Coronary artery (tissue), 2 donors: ENCODE measurements around the gene SMARCE1.
"Not testable (repeated sequence)": the region's sequence is repeated elsewhere in the genome, so short reads cannot be mapped to it uniquely, and the experiment has no call there.

Source experiments
- DNase-seq: peaks from one replicate; pipeline ENCODE4 v3.0.0-alpha.2; 2017; ENCODE audit warnings: low spot score
- H3K27ac ChIP-seq, 2 donors: fragments of 200-600 bp; sonication (generic); one replicate each; pipeline ENCODE4 v1.5.1; 2016 to 2019
- H3K4me3 ChIP-seq: fragments of 200-600 bp; sonication (generic); 2 replicates; pipeline ENCODE4 v1.5.1; 2016; ENCODE audit warnings: mild to moderate bottlenecking, moderate library complexity
- TF ChIP-seq, protein P1 (sequence below): fragments of 200-600 bp; sonication (generic); IDR thresholded peaks from one replicate; pipeline ENCODE4 v1.5.1; 2019; ENCODE audit warnings: antibody characterized with exemption

The SMARCE1 gene

DNA sequence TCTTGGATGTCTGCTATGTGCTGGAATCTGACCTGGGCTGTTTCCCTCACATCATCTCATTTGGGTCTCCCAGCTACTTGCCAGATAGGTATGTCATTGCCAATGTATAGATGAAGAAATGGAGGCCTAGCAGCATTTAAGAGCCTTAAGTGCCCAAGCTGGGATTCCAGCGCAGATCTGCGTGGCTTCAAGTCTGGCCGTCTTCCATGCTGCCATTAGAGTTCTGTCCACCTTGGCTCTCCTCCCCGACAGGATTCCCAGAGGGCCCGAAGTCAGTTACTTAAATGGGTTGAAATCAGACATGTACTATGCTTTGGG lies 49.4 kb downstream of the SMARCE1 start:
- DNase-seq = no peak
- Histone ChIP-seq H3K27ac (no peak overlapping the region), H3K4me3 (no peak overlapping the region)
- TF ChIP-seq, protein P1, sequence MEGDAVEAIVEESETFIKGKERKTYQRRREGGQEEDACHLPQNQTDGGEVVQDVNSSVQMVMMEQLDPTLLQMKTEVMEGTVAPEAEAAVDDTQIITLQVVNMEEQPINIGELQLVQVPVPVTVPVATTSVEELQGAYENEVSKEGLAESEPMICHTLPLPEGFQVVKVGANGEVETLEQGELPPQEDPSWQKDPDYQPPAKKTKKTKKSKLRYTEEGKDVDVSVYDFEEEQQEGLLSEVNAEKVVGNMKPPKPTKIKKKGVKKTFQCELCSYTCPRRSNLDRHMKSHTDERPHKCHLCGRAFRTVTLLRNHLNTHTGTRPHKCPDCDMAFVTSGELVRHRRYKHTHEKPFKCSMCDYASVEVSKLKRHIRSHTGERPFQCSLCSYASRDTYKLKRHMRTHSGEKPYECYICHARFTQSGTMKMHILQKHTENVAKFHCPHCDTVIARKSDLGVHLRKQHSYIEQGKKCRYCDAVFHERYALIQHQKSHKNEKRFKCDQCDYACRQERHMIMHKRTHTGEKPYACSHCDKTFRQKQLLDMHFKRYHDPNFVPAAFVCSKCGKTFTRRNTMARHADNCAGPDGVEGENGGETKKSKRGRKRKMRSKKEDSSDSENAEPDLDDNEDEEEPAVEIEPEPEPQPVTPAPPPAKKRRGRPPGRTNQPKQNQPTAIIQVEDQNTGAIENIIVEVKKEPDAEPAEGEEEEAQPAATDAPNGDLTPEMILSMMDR = no peak

DNA sequence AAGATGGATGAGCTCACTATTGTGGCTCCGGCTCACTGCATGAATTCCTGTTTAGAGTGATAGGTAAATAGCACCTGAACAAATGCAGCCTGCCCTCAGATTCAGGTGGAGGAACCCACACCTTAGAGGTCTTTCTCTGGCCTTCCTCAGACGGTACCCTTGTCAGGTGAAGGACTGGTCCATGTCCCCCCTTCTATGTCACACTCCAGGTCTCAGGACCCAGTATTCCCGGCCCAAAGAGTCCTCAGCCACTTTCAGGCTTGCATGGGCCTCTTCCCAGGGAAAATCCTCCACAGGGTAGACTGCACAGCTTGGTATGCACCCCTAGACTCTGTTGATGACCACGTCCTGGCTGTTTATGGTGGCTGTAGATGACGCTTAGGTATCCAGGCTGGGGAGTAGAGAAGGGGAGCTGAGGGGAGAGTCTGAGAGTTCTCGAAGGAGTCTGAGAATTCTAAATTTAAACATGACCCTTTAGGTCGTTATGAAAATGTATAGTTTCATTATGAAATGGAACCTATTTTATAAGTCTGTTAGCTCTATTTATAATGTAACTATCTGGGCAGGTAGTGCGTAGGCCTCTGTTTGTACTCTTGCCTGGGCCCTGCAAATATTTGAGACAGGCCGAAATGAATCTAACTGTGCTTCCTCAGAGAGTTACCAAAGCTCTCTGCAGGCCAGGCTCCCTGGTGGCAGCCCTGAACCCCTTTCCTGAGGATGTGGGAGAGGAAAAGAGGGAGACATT lies 49.9 kb downstream of the SMARCE1 start:
- H3K27ac ChIP-seq = no peak overlapping the region
- no peak for DNase-seq
- H3K4me3 ChIP-seq = no peak overlapping the region
- TF ChIP-seq, protein P1 = no peak

DNA sequence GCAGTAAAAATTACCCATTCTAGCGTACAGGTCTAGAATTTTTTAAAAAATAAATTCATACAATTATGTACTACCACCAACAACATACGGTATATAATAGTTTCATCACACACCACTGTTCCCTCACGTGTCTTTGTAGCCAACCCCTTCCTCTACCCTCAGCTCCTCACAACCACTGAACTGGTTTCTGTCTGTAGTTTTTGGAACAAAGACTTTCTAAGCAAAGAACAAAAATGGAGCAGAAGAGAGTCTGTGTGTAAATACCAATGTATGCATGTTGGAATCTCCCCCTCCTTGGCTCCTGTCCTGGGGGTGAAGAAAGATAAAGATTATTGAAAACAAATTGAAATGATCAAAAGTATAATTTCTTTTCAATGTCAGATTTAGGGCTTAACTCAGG lies 50.5 kb downstream of the SMARCE1 start:
- no peak overlapping the region for H3K27ac ChIP-seq
- DNase-seq = no peak
- H3K4me3 ChIP-seq = no peak overlapping the region
- TF ChIP-seq, protein P1 = no peak

DNA sequence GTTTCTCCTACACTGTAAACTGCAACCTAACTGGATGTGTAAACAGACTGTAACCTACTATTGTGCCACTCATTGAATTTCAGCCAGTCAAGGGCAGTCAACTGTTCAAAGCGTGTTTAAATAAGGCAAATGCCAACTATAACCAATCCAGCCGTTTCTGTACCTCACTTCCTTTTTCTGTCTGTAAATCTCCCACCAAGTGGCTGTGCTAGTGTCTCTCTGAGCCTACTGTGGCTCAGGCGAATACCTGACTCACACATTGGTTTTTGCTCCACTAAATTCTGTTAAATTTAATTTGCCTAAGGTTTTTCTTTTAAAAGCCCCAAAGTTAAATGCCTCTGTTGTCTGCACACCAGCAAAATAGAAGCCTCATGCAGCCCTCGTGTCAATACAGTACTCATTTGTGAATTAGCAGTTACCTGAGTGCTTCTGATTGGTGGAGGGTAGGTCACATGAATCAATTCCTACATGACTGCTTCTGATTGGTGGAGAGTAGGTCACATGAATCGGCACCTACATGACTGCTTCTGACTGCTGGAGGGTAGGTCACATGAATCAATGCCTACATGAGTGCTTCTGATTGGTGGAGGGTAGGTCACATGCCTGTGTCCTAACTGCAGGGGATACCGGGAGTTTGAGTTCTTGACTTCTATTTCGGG lies 51.2 kb downstream of the SMARCE1 start:
- TF ChIP-seq, protein P1 = no peak
- no peak for DNase-seq
- H3K27ac ChIP-seq = no peak overlapping the region
- no peak overlapping the region for H3K4me3 ChIP-seq

DNA sequence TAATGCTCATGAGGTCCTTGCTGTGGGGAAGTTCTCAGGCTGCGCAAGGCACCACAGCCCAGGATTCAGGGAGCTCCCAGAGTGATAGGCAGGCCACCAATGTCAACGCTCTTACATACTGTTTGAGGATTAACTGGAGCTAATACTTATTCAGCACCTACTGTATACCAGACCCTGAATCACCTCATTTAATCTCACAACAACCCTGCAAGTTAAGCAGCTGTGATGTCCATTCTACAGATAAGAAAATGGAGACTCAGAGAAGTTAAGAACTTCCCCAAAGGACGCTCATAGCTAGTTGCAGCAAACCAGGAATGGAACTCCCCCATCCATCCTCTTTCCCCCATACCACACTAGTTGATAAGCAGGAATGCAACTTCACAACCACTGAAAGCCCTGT lies 56.9 kb downstream of the SMARCE1 start:
- TF ChIP-seq, protein P1 = no peak
- DNase-seq = no peak
- no peak overlapping the region for H3K27ac ChIP-seq
- no peak overlapping the region for H3K4me3 ChIP-seq

DNA sequence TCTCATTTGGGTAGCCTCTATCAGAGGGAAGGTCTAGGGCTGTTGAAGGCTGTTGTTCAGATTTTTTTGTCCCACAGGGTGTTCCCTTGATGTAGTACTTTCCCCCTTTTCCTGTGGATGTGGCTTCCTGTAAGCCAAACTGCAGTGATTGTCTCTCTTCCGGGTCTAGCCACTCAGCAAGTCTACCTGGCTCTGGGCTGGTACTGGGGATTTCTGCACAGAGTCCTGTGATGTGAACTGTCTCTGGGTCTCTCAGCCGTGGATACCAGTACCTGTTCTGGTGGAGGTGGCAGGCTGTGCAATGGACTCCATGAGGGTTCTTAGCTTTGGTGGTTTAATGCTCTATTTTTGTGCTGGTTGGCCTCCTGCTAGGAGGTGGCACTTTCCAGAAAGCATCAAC lies 59.1 kb downstream of the SMARCE1 start:
- DNase-seq = no peak
- no peak overlapping the region for H3K27ac ChIP-seq
- no peak overlapping the region for H3K4me3 ChIP-seq
- TF ChIP-seq, protein P1 = no peak

DNA sequence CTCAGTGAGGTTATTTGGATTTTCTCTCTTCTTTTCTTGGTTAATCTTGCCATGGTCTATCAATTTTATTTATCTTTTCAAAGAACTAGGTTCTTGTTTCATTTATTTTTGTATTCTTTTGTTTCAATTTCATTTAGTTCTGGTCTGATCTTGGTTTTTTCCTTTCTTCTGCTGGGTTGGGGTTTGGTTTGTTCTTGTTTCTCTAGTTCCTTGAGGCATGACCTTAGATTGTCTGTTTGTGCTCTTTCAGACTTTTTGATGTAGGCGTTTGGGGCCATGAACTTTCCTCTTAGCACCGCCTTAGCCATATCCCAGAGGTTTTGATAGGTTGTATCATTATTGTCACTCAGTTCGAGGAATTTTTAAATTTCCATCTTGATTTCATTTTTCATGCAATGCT lies 61.4 kb downstream of the SMARCE1 start:
- not testable (repeated sequence) for H3K4me3 ChIP-seq, DNase-seq, H3K27ac ChIP-seq

DNA sequence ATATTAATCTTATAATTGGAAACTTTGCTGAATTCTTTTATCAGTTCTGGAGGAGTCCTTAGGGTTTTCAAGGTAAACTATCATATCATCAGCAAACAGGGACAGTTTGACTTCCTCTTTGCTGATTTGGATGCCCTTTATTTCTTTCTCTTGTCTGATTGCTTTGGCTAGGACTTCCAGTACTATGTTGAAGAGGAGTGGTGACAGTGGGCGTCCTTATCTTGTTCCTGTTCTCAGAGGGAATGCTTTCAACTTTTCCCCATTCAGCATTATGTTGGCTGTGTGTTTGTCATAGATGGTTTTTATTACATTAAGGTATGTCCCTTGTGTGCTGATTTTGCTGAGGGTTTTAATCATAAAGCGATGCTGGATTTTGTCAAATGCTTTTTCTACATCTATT lies 62.7 kb downstream of the SMARCE1 start:
- H3K4me3 ChIP-seq, DNase-seq, H3K27ac ChIP-seq: not testable (repeated sequence)
